Activated CD4-positive, alpha-beta memory T cell treated with anti-CD3 and anti-CD28 coated beads for 36 hours (primary cell): ENCODE measurements around the gene RBM33. TPM values are rescaled to one million over a fixed set of nuclear protein-coding genes. Genes with fewer than 3 reads are reported as not detected.

Source experiments
- CTCF ChIA-PET: fragments of 350-600 bp; sonication (Branson Sonifier 250); formaldehyde crosslinking; loops from one replicate; lab custom pipeline; 2021; ENCODE audit warnings: antibody characterized with exemption, inconsistent platforms; lab: Charles Lee
- POLR2A ChIA-PET: fragments of 350-600 bp; sonication (Branson Sonifier 250); formaldehyde crosslinking; loops from one replicate; lab custom pipeline; 2021; ENCODE audit warnings: antibody characterized with exemption; lab: Charles Lee
- DNase-seq: peaks from one replicate; pipeline ENCODE4 v3.0.0-alpha.2; 2020
- H3K27ac Mint-ChIP-seq: one replicate; pipeline ENCODE4 v1.8.0; 2021; ENCODE audit warnings: mixed read lengths
- H3K27me3 Mint-ChIP-seq: one replicate; pipeline ENCODE4 v1.8.0; 2021; ENCODE audit warnings: mixed read lengths
- H3K36me3 Mint-ChIP-seq: one replicate; pipeline ENCODE4 v1.8.0; 2021; ENCODE audit warnings: mixed read lengths
- H3K4me1 Mint-ChIP-seq: one replicate; pipeline ENCODE4 v1.8.0; 2021; ENCODE audit warnings: low read depth, mixed read lengths
- H3K4me3 Mint-ChIP-seq: one replicate; pipeline ENCODE4 v1.8.0; 2021; ENCODE audit warnings: mild to moderate bottlenecking, mixed read lengths
- H3K9me3 Mint-ChIP-seq: one replicate; pipeline ENCODE4 v1.8.0; 2021; ENCODE audit warnings: mixed read lengths
- intact Hi-C: fragments of 100-400 bp; cut with micrococcal nuclease; formaldehyde crosslinking; loops from one replicate; pipeline ENCODE4 v1.15.1; 2023
- total RNA-seq, 2 experiments: library from RNA; stranded (reverse); gene quantifications; one replicate each; pipeline ENCODE4 v1.2.3, GENCODE V29; 2021

Gene RBM33
- total RNA-seq, 2 experiments from 2014 or later: 57.7 to 65.3 TPM

DNA sequence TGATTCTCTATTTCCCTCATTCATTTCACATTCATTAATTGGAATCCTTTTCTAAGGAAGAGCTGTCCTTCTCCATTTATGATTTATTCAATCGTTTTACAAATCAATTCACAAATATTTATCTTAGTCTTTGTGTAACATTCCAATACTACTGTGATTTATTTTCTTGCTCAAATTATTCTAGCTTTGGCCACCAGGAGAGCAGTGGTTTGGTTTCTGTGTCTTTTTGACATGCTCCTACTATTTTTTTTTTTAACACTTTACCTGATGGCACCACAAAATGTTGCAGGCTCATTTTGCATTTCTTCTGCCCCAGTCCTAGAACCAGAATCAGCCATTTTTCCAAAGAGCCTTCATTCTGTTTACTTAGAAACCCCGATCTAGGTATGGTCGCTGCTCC lies 13.3 kb upstream of the RBM33 start:
- POLR2A ChIA-PET: no interaction called here
- H3K36me3 Mint-ChIP-seq: peaks cover 2% of the 10 kb centered on the region
- CTCF ChIA-PET: interaction anchor here (0.7 to 1.2 kb wide), 3 partner anchors 32 to 136 kb away, joined by 3 to 4 read pairs (median 4); no protein-coding TSS in a partner anchor
- DNase-seq: no peak
- intact Hi-C loops: no loop called here
- no peak overlapping the region for H3K27ac Mint-ChIP-seq
- no peaks in the 10 kb centered on the region for H3K4me1 Mint-ChIP-seq
- H3K4me3 Mint-ChIP-seq: no peak overlapping the region
- no peaks in the 10 kb centered on the region for H3K27me3 Mint-ChIP-seq
- H3K9me3 Mint-ChIP-seq: peaks cover 42% of the 10 kb centered on the region

DNA sequence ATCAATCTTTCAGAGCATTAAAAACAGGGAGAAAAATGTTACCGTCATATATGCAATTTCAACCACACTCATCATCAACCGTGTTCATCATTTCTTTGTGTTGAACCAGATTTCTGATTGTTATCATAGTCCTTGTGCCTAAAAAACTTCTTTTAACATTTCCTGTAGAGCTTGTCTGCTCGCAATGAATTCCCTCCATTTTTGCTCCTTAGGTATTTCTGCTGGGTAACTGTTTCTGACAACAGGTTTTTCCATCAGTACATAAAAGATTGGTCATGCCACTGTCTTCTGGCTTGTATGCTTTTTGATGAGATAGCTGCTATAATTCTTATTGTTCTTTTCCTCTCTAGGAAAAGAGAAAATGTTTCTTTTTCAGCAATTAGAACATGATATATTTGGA lies 8.6 kb upstream of the RBM33 start:
- peaks cover 16% of the 10 kb centered on the region for H3K36me3 Mint-ChIP-seq
- DNase-seq: no peak
- H3K27ac Mint-ChIP-seq: no peak overlapping the region
- intact Hi-C loops: no loop called here
- H3K9me3 Mint-ChIP-seq: peaks cover 49% of the 10 kb centered on the region
- no peak overlapping the region for H3K4me3 Mint-ChIP-seq
- ChIA-PET POLR2A (no interaction called here), CTCF (no interaction called here)
- peaks cover 7% of the 10 kb centered on the region for H3K27me3 Mint-ChIP-seq
- H3K4me1 Mint-ChIP-seq: no peaks in the 10 kb centered on the region

DNA sequence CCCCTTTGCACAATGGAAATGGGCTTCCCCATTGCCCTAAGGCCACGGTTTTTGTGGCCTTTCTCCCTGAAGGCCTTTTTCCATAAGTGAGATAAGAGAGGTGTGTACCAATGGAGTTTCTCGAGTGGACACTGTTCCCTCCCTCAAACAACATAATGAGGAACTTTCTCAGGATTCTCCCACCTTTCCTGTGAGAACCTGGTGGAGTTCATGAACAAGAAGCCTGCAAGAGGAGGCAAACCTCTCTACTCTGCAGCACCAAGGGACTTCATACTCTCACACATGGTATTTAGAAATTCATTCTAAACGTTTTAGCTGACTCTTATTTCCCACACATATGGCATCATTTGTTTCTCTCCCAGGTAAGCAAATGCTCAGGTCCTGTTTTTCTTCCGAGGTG lies 7.3 kb upstream of the RBM33 start:
- Mint-ChIP-seq H3K4me1 (no peaks in the 10 kb centered on the region), H3K36me3 (peaks cover 29% of the 10 kb centered on the region), H3K4me3 (no peak overlapping the region), H3K27ac (no peak overlapping the region), H3K27me3 (peaks cover 7% of the 10 kb centered on the region), H3K9me3 (peaks cover 41% of the 10 kb centered on the region)
- intact Hi-C loops: no loop called here
- ChIA-PET POLR2A (no interaction called here), CTCF (interaction anchor here (1.0 kb wide), 1 partner anchor 38 kb away, joined by 3 read pairs; no protein-coding TSS in a partner anchor)
- DNase-seq: no peak

DNA sequence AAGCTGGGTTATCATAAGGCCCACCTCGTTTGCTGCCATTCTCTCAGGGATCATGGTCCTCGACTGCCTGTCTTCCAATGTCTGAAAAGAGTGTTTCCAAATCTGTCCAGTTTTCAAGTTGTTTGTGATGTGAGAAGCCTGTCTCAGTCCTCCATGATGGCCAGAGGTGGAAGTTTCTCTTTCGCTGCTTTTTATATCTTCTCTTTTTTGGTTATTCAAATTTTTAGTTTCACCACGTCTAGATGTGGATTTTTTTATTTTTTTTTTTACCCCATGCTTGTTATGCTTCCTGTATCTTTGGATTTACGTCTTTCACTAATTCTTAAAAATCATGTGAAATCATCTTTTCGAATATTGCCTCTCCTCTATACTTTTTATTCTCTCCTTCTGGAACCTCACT lies 6.1 kb upstream of the RBM33 start:
- CTCF ChIA-PET: interaction anchor here (0.7 kb wide), 1 partner anchor 129 kb away, joined by 3 read pairs; no protein-coding TSS in a partner anchor
- POLR2A ChIA-PET: no interaction called here

DNA sequence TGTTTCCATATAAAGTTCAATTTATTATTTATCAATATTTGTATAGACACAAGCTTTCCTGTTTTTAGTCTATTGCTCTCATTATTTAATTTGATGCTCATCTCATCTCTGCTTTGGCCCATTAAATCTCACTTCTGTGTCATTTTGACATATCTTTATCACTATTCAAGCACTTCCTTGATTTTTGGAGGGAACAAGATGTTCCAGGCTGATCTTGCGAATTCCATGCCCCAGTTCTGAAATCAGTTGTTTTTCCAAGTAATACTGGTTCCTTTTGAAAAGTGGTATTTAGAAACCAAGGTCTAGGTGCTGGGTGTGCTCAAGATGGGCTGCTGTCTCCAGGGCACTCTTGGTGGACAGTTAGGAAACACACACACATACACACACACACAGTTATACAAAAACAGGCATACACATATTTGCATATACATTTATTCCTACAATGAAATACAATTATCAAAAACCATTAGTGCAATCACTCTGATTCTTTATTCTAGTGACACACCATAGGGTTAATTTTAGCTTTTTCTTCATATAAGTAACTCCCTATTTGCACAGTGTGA lies 4.4 kb upstream of the RBM33 start:
- peaks cover 42% of the 10 kb centered on the region for H3K36me3 Mint-ChIP-seq
- intact Hi-C loops: loop anchor here (10.0 kb wide), 1 partner anchor 1495 kb away; the partner anchor contains the start of gene UBE3C
- peaks cover 9% of the 10 kb centered on the region for H3K4me1 Mint-ChIP-seq
- H3K9me3 Mint-ChIP-seq: peaks cover 33% of the 10 kb centered on the region
- no peak for DNase-seq
- CTCF ChIA-PET: no interaction called here
- POLR2A ChIA-PET: no interaction called here
- H3K27me3 Mint-ChIP-seq: peaks cover 7% of the 10 kb centered on the region
- no peak overlapping the region for H3K4me3 Mint-ChIP-seq
- no peak overlapping the region for H3K27ac Mint-ChIP-seq

More for the DNA sequence above, 6.1 kb upstream of the RBM33 start:
- peaks cover 5% of the 10 kb centered on the region for H3K4me1 Mint-ChIP-seq
- H3K9me3 Mint-ChIP-seq: peaks cover 37% of the 10 kb centered on the region
- no peak overlapping the region for H3K27ac Mint-ChIP-seq
- H3K27me3 Mint-ChIP-seq: peaks cover 7% of the 10 kb centered on the region
- no peak for DNase-seq
- H3K36me3 Mint-ChIP-seq: peaks cover 36% of the 10 kb centered on the region
- intact Hi-C loops: no loop called here
- H3K4me3 Mint-ChIP-seq: no peak overlapping the region

DNA sequence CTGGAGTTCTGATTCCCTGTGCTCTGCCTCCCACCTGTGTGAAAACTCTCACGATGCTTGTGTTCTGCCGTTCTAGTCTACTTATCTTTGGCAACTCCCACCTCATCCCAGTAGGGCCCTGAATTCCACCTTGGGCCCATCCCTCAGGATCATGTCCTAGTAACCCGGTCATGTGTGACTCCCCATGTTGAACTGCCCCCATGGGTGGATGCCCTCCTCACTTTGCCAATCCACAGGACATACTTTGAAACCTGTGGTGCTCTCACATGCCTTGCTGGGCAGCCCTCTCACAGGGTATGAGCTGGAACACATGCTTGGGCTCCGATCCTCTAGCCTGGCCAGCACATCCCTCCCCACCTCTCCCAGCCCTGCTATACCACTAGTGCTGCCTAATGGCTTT lies 3.8 kb upstream of the RBM33 start:
- intact Hi-C loops: loop anchor here (10.0 kb wide), 1 partner anchor 1494 kb away; the partner anchor contains the start of gene UBE3C
- no peak for DNase-seq
- Mint-ChIP-seq H3K27me3 (peaks cover 7% of the 10 kb centered on the region), H3K9me3 (peaks cover 32% of the 10 kb centered on the region), H3K27ac (no peak overlapping the region), H3K4me1 (peaks cover 12% of the 10 kb centered on the region), H3K36me3 (peaks cover 42% of the 10 kb centered on the region), H3K4me3 (no peak overlapping the region)
- ChIA-PET POLR2A (no interaction called here), CTCF (no interaction called here)

DNA sequence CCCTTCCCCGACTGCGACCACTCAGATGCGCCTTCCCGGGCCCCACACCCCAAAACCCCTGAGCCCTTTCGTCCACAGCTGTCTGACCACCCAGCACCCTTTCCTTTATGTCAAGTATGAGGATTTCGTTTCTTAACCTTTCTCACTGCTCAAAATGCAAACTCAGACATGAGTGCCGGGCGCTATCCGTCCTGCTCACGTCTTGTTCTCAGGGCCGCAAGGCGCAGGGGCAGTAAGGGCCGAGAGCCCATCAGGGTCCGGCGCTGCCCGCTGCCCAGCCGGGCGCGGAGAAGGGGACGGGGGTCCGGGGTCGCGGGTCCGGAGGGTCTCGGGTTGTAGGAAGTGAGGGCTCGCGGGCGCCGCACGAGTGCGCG lies 670 bp upstream of the RBM33 start:
- H3K27me3 Mint-ChIP-seq: peaks cover 2% of the 10 kb centered on the region

DNA sequence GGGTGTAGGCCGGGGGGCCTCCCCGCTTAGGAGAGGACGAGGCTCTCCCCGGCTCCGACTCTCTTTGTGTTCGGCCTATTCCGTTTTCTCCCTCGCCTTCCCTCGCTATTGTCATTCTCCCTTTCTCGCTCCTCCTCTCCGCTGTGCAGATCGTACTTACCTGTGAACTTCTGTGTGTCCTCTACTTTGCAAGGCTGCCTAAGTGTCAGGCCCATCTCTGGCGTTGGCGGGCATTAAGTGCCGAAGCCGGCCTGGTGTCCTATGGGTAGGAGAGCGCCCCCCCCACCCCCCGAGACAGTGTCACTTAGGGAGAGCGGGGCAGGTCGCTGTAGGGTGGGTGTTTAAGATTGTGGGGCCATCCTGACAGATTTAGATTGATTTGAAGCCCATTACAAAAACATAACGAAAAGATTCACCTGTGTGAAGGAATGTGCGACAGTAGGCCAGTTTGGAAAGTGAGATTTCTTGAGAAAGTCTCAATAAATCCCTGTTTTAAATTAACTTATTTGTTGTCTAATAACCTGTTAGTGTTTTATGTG lies 579 bp downstream of the RBM33 start:
- Mint-ChIP-seq H3K4me3 (peak overlapping the region; percentile 89), H3K4me1 (peaks cover 46% of the 10 kb centered on the region), H3K27ac (peak overlapping the region; percentile 94), H3K9me3 (peaks cover 17% of the 10 kb centered on the region), H3K36me3 (peaks cover 66% of the 10 kb centered on the region), H3K27me3 (no peaks in the 10 kb centered on the region)
- CTCF ChIA-PET: interaction anchor here (1.2 to 1.4 kb wide), 4 partner anchors 21 to 122 kb away, joined by 4 to 10 read pairs (median 5); no protein-coding TSS in a partner anchor
- intact Hi-C loops: loop anchor here (1.0 to 10.0 kb wide), 7 partner anchors 15 to 1490 kb away; partner anchors contain the start of genes LMBR1 and UBE3C
- DNase-seq: peak; percentile 59
- POLR2A ChIA-PET: interaction anchor here (0.9 to 1.4 kb wide), 5 partner anchors 20 to 439 kb away, joined by 3 to 6 read pairs (median 3); no protein-coding TSS in a partner anchor

More for the DNA sequence above, 670 bp upstream of the RBM33 start:
- peaks cover 38% of the 10 kb centered on the region for H3K4me1 Mint-ChIP-seq
- H3K4me3 Mint-ChIP-seq: peak overlapping the region; percentile 89
- peaks cover 61% of the 10 kb centered on the region for H3K36me3 Mint-ChIP-seq
- H3K9me3 Mint-ChIP-seq: peaks cover 11% of the 10 kb centered on the region
- intact Hi-C loops: loop anchor here (1.0 to 10.0 kb wide), 7 partner anchors 17 to 1491 kb away; partner anchors contain the start of genes LMBR1 and UBE3C
- ChIA-PET CTCF (interaction anchor here (0.6 to 1.4 kb wide), 6 partner anchors 22 to 124 kb away, joined by 3 to 10 read pairs (median 4); no protein-coding TSS in a partner anchor), POLR2A (interaction anchor here (0.6 to 1.4 kb wide), 4 partner anchors 58 to 437 kb away, joined by 3 to 6 read pairs (median 4); no protein-coding TSS in a partner anchor)
- peak overlapping the region; percentile 94 for H3K27ac Mint-ChIP-seq
- no peak for DNase-seq

DNA sequence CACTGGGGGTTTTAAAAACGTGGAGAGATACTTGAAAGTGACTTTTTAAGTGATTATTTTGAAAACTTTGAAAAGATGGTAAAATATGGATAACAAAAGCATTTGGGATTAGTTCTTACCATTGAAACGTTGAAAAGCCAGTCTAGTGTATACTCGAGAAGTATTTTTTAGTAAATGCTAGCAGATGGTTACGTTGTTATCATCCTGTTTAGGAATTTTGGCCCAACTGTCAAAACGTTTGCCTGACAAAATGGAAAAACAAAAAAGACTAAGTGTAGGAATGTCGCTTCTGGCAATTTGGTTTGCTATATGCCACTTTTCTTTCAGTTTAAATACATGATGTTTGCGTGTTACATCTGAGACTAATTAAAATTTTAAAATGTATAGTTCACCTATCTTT lies 1.2 kb downstream of the RBM33 start:
- Mint-ChIP-seq H3K27me3 (no peaks in the 10 kb centered on the region), H3K9me3 (peaks cover 17% of the 10 kb centered on the region), H3K36me3 (peaks cover 62% of the 10 kb centered on the region), H3K27ac (no peak overlapping the region), H3K4me3 (peak overlapping the region; percentile 89), H3K4me1 (peaks cover 51% of the 10 kb centered on the region)
- ChIA-PET POLR2A (no interaction called here), CTCF (no interaction called here)
- no peak for DNase-seq
- intact Hi-C loops: loop anchor here (2.0 to 10.0 kb wide), 4 partner anchors 47 to 1489 kb away; partner anchors contain the start of gene UBE3C

DNA sequence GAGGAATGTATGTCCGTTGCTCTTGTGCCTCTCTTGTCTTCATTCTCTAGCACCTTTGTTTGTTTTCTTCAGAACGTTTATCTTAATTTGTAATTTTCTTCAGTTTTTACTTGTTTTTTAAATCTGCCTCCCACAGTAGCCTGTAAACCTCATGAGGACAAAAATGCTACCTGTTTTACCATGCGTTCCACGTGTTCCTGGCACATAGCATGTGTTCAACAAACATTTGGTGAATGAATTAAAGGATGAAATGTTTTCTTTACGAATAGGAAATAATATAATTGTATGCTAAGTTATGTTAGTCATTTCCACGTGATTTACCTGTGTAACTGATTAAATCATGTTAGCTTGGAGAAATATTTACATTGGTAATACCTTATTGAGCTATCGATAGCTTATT lies 2.2 kb downstream of the RBM33 start:
- no peak overlapping the region for H3K27ac Mint-ChIP-seq
- peak overlapping the region; percentile 44 for H3K4me3 Mint-ChIP-seq
- no peaks in the 10 kb centered on the region for H3K27me3 Mint-ChIP-seq
- H3K9me3 Mint-ChIP-seq: peaks cover 17% of the 10 kb centered on the region
- ChIA-PET POLR2A (no interaction called here), CTCF (no interaction called here)
- peaks cover 52% of the 10 kb centered on the region for H3K36me3 Mint-ChIP-seq
- DNase-seq: no peak
- intact Hi-C loops: loop anchor here (10.0 kb wide), 1 partner anchor 1488 kb away; the partner anchor contains the start of gene UBE3C
- peaks cover 60% of the 10 kb centered on the region for H3K4me1 Mint-ChIP-seq

DNA sequence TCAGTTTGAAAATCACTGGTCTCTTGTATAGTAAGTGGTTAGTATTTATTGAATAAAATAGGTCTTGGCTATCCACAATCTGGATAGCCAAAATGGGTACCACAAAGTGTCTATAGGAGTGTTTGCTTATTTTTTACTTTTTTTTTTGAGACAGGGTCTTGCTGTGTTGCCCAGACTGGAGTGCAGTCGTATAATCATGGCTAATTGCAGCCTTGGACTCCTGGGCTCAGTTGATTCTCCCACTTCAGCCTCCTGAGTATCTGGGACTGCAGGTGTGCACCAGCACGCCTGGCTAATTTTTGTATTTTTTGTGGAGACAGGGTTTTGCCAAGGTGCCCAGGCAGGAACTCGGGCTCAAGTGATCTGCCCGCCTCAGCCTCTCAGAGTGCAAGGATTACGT lies 2.8 kb downstream of the RBM33 start:
- Mint-ChIP-seq H3K27ac (no peak overlapping the region), H3K9me3 (peaks cover 17% of the 10 kb centered on the region), H3K4me3 (no peak overlapping the region), H3K4me1 (peaks cover 66% of the 10 kb centered on the region), H3K36me3 (peaks cover 45% of the 10 kb centered on the region), H3K27me3 (no peaks in the 10 kb centered on the region)
- ChIA-PET POLR2A (no interaction called here), CTCF (interaction anchor here (2.4 kb wide), 1 partner anchor 49 kb away, joined by 8 read pairs; no protein-coding TSS in a partner anchor)
- intact Hi-C loops: loop anchor here (10.0 kb wide), 1 partner anchor 1487 kb away; the partner anchor contains the start of gene UBE3C
- no peak for DNase-seq

DNA sequence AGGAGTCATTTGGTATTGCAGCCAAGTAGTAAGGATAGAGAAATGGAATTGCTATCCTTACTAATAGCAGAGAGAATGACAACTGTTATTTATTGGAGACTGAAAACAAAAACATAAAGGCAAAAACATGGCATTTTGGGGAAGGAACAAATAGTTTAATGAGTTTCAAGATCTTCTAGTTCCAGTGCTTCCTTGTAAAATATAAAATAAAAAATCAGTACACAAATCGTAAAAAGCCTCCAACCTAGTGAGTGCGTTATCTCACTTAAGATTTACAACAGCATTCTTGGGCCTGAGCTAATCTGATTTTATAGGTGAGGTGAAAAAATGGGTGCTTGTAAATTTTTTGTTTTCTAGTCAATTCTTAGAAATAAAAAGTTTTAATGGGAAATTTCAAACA lies 3.3 kb downstream of the RBM33 start:
- ChIA-PET CTCF (interaction anchor here (2.4 kb wide), 1 partner anchor 49 kb away, joined by 8 read pairs; no protein-coding TSS in a partner anchor), POLR2A (no interaction called here)
- peaks cover 70% of the 10 kb centered on the region for H3K4me1 Mint-ChIP-seq
- no peak overlapping the region for H3K27ac Mint-ChIP-seq
- peaks cover 17% of the 10 kb centered on the region for H3K9me3 Mint-ChIP-seq
- no peaks in the 10 kb centered on the region for H3K27me3 Mint-ChIP-seq
- intact Hi-C loops: loop anchor here (10.0 kb wide), 1 partner anchor 1487 kb away; the partner anchor contains the start of gene UBE3C
- no peak overlapping the region for H3K4me3 Mint-ChIP-seq
- peaks cover 41% of the 10 kb centered on the region for H3K36me3 Mint-ChIP-seq
- DNase-seq: no peak
